HG03095 (cell line): Measurements from ENCODE around the gene NOX3.
"Not testable (repeated sequence)": the region's sequence is repeated elsewhere in the genome, so short reads cannot be mapped to it uniquely, and the experiment has no call there.

Source experiments
- ATAC-seq: cut with Tn5 transposase; IDR thresholded peaks from one replicate; pipeline ENCODE4 v1.9.1; 2021; ENCODE audit warnings: moderate library complexity; ENCODE audit not compliant: unreplicated experiment

Gene NOX3, protein sequence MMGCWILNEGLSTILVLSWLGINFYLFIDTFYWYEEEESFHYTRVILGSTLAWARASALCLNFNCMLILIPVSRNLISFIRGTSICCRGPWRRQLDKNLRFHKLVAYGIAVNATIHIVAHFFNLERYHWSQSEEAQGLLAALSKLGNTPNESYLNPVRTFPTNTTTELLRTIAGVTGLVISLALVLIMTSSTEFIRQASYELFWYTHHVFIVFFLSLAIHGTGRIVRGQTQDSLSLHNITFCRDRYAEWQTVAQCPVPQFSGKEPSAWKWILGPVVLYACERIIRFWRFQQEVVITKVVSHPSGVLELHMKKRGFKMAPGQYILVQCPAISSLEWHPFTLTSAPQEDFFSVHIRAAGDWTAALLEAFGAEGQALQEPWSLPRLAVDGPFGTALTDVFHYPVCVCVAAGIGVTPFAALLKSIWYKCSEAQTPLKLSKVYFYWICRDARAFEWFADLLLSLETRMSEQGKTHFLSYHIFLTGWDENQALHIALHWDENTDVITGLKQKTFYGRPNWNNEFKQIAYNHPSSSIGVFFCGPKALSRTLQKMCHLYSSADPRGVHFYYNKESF

DNA sequence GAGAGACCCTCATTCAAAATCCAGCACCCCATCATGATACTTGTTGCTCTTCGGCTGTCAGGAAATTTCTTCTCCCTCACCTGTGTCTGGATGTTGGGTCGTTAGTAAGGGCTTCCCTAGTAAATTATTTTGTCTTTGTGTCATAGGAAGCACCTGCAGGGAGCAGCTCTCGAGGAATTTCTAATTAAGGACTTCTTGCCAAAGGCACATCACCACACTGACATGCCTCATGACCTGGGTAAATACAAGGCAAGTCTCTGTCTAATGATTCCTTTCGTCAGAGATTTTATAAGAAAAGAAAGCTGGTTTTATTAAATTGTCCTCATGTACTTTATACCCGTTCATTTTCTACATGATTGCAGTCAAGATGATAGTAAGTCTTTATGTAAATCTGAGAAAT lies at the start of gene NOX3:
TSS of gene NOX3 (minus strand) at position 74 of the 400 bp plus-strand sequence. CDS start at position 35, 39 bp downstream.
- ATAC-seq = no peak

DNA sequence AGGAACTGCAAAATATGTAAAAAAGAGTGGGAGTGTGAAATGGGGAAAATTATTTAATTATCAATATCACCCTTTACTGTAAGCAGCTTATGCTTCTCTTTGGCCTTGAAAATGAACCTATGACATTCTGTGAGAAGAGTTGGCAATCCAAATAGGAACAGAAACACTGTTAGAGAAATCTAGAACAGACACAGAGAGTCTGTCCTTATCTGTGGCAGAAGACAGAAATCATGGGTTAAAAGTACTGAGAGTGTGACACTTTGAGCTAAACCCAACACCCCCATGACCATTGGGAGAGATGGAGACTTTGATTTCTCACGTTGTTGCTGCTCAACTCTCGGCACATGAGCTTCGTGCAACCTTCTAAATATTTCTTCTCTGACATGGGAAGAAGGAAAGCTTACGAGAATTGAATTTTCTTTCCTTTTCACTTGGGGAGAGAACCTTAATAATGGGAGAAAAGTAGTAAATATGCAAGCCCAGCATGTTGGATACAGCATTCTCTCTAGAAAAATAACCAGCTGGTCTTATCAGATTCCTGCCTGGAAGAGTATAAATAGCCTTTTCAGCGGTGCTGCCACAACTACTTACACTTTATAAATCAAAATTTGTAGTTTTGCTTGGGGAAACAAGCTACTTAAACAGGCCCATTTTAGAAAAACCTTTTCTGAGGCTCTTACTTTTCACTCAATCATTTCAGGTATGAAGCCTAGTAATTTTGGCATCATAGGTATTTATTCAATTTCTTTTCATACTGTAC lies 49.4 kb upstream of the NOX3 start:
- ATAC-seq = no peak

GRCh38 chr6:155502393-155502792 lies 46.8 kb upstream of the NOX3 start:
- no peak for ATAC-seq

- no peak for ATAC-seq
Observed at GRCh38 chr6:155499574-155499973, 43.9 kb upstream of the NOX3 start.

GRCh38 chr6:155498370-155498769 lies 42.7 kb upstream of the NOX3 start:
- no peak for ATAC-seq

DNA sequence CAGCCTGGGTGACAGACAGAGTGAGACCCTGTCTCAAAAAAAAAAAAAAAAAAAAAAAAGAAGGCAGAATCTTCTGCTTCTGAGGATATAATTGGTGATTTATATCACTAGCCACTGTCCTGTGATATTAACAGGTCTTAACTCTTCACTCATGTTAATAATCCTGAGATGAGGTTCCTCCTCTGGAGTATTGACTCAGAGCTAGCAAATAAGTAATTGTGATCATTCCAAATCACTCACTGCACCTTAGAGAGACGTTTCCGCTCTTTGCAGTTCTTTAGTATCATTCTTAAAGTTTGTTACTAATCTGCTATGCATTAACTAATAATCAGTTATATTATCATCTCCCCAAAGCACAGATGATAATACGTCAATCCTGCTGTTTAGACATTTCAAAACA lies 41.6 kb upstream of the NOX3 start:
- no peak for ATAC-seq

- no peak for ATAC-seq
Observed at GRCh38 chr6:155495011-155495768, 39.6 kb upstream of the NOX3 start.

DNA sequence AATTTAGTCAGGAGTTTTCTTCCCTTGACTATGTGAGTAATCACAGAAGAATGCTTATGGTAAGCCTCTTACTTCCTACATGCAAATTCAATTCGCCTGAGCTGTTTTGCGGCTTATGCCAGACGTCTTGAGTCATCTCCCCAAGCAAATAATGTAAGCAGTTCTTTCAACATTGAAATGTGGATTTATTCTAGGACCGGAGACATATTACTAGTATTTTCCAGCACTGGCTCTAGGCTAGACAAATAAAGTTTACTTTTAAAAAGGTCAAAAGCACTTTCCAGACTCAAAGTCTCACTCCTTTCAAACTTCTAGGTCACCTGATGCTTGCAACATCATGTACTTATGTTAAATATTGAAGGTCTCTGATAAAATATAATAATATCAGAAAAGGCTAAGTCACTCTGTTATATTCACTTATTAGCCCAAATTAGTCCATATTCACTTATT lies 38.1 kb upstream of the NOX3 start:
- ATAC-seq = peak; percentile 95

DNA sequence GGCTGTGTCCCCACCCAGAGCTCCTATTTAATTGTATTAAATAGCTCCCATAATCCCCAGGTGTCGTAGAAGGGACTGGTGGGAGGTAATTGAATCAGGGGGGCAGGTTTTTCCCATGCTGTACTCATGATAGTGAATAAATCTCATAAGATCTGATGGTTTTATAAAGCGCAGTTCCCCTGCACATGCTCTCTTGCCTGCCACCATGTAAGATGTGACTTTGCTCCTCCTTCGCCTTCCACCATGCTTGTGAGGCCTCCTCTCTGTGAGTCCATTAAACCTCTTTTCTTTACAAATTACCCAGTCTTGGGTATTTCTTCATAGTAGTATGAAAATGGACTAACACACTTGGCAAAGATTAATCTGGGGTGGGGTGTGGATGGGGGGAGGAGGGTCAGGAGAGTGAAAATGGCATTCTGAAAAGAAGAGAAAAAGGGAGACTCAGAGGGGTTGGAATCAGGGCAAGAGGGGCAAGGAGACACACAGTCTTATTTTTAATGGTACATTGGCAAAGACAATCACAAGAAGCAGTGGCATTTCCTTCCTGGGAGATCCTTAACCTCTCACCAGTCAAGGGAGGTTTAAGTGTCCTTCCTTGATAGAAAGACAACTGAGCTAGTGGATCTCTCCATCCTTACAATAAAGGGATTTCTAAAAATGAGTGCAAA lies 37.5 kb upstream of the NOX3 start:
- peak; percentile 15 for ATAC-seq

- ATAC-seq = no peak
Observed at GRCh38 chr6:155492061-155492735, 36.6 kb upstream of the NOX3 start.

DNA sequence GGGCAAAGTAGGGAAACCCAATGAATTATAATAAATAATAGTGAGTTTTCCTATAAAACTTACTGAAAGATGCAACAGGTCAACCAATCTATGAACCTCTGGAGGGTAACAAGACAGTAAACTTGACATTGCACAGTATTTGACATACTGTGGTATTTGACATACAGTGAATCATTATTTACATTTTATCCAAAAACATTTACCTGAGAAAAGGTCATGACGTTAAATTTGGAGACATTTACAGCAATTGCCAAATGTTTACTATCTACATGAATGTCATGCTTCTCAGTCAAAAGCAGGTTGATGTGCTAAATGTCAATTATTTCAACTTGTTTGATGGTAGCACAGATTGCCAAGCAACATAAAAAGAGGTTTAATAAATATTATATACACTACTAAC lies 35.8 kb upstream of the NOX3 start:
- no peak for ATAC-seq

GRCh38 chr6:155488197-155488596 lies 32.6 kb upstream of the NOX3 start:
- ATAC-seq = not testable (repeated sequence)

DNA sequence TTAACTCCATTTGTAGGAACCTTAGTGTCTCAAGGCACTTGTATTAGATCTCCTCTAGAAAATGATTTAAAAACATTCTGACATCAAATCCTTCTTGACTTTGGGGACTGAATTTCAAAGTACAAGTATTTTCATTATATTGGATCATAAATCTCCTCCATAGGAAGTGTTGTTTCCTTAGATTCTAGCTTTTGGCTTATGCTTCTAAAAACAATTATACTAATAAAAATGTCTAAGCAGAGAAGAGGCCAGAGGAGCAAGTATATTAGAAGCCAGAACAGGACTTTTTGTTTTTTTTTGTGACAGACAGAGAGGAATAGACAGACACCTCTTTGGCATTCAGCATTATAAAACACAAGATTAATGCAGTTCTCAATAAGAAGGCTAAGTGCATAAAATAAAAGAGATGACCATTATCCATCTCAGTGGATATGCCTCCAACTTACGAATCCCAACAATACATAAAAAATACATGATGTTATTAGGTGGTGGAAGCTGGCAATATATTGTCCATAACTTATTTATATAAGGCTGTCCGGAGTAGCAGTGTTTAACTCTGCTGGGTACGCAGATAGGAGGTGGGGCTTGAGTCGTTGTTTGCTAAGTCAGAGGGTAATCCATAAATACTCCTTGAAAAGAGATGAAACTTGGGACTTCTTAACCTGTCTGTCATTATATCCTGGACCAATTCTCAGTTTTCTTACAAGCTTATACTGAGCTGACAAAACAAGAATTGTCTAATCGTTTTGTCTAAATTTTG lies 31.9 kb upstream of the NOX3 start:
- no peak for ATAC-seq

- no peak for ATAC-seq
Observed at GRCh38 chr6:155486721-155487294, 31.2 kb upstream of the NOX3 start.

DNA sequence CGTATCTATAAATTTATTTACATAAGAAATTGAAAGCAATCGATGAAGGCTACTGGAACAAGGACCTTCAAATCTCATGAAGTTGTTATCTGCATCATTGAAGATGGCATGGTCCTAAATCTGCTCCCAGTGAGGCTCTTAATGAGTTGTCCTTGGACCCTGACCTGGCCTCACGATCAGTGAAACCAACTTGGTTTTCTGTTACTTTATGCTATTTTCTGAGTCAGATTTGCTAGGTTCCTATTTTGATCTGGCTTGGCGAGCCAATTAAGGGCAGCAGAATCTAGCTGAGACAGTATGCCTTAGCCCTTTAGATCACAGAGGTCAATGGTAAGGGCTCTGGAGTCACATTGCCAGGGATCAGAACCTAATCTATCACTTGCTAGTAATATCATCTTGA lies 30.1 kb upstream of the NOX3 start:
- no peak for ATAC-seq

DNA sequence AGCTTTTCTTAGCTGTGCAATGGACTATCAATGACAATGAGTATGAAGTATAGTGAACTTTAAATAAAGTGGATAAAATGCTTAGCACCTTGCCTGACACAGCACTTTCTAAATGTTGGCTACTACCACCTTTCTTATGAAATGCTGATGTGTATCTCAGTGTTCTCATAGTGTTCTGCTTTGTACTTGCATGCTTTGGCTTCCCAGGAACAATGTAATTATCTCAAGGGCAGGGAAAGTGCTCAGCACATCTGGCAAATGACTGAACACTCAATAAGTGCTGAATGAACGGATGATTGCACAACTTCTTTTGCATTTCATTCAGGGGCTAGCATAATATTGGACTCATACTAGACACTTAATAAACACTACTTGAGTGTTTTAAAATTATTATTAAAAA lies 28.2 kb upstream of the NOX3 start:
- ATAC-seq = no peak

DNA sequence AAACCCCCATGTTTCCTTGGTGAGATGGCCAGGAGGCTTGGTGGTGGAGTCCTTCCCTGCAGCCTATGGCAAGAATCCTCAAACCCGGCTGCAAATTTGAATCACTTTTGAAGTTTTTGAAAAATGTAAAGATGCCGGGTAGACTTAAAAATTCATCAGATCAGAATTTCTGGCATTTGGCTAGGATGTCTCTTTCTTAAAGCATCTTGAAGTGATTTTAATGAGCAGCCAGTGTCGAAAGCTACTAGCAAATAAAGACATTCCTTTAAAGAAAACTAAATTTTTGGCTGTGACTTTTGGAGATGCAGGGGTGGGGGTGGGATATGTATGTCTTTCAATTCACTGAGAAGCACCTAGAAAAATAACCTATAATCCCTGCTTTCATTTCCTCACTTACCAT lies 25.6 kb upstream of the NOX3 start:
- no peak for ATAC-seq

DNA sequence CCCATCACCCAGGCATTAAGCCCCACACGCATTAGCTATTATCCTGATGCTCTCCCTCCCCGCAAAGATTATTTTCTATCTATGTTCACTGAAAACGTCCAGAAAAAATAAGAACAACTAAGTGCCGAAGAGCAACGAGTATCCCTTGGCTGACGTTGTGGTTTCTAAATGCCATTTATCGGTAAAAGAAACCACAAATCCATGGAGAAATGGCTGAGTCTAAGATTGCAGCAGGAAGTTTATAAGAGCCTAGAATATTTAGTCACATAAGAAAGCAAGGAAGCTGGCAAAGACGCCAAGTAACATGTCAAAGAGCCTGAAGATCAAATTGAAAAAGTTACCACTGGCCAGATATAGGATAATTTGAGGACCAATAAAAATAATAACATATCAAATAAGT lies 18.1 kb upstream of the NOX3 start:
- no peak for ATAC-seq

DNA sequence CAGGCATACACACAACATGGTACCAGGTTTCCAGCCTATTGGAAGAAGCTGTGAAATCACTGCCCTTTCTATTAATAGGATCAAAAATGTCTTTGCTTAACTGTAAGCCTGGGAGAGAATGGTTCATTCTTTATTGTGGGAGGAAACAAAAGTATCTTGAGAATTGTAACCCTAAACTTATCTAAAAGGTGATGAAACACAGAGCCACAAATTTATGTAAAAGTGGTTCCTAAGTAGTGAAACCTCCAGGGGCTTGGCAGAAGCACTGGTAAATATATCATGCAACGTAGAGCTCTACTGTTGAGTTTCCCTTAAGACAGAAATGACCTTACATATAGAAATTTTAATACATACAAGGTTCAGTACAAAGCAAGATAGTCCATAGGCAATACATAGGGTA lies 17.2 kb upstream of the NOX3 start:
- no peak for ATAC-seq
